Osteocyte (in vitro differentiated cells): Measurements from ENCODE around the gene LRRFIP1. TPM values are rescaled to one million over a fixed set of nuclear protein-coding genes. Genes with fewer than 3 reads are reported as not detected.
A peak's percentile ranks its signal among the peaks of the same experiment; 100 is the strongest.

Source experiments
- DNase-seq: peaks from one replicate; pipeline ENCODE4 v3.0.0; 2021; ENCODE audit warnings: mixed read lengths; ENCODE audit not compliant: unreplicated experiment; ENCODE audit errors: extremely low spot score
- H3K27ac Mint-ChIP-seq: one replicate; pipeline ENCODE4 v1.8.0; 2021; ENCODE audit warnings: mild to moderate bottlenecking, mixed read lengths; ENCODE audit not compliant: unreplicated experiment
- H3K27me3 Mint-ChIP-seq: one replicate; pipeline ENCODE4 v1.8.0; 2021; ENCODE audit warnings: mixed read lengths; ENCODE audit not compliant: unreplicated experiment
- H3K36me3 Mint-ChIP-seq: one replicate; pipeline ENCODE4 v1.8.0; 2021; ENCODE audit warnings: mixed read lengths; ENCODE audit not compliant: unreplicated experiment
- H3K4me1 Mint-ChIP-seq: one replicate; pipeline ENCODE4 v1.8.0; 2021; ENCODE audit warnings: mixed read lengths; ENCODE audit not compliant: unreplicated experiment
- H3K4me3 Mint-ChIP-seq: one replicate; pipeline ENCODE4 v1.8.0; 2021; ENCODE audit warnings: mild to moderate bottlenecking, moderate library complexity, mixed read lengths; ENCODE audit not compliant: unreplicated experiment
- H3K9me3 Mint-ChIP-seq: one replicate; pipeline ENCODE4 v1.8.0; 2021; ENCODE audit warnings: mixed read lengths; ENCODE audit not compliant: unreplicated experiment
- CTCF ChIP-seq: fragments of 200-600 bp; sonication (generic); IDR thresholded peaks from 2 replicates; pipeline ENCODE4 v1.5.0; 2021; ENCODE audit warnings: antibody characterized with exemption, mild to moderate bottlenecking, moderate library complexity
- total RNA-seq: library from RNA; stranded (reverse); gene quantifications from 2 replicates; pipeline ENCODE4 v1.2.1, GENCODE V29; 2021

Gene LRRFIP1
- total RNA-seq, 1 donor from 2014 or later = 79.9 TPM

- peak; percentile 74 for DNase-seq
- H3K36me3 Mint-ChIP-seq = peaks cover 7% of the 10 kb centered on the region
- no peak for TF ChIP-seq CTCF
- peaks cover 75% of the 10 kb centered on the region for H3K4me1 Mint-ChIP-seq
- peak overlapping the region; percentile 93 for H3K27ac Mint-ChIP-seq
- no peaks in the 10 kb centered on the region for H3K27me3 Mint-ChIP-seq
- H3K9me3 Mint-ChIP-seq = no peaks in the 10 kb centered on the region
- H3K4me3 Mint-ChIP-seq = peak overlapping the region; percentile 33
Measured at GRCh38 chr2:237726401-237726830, 99.0 kb downstream of the LRRFIP1 start.

GRCh38 chr2:237727363-237727762, 100.0 kb downstream of the LRRFIP1 start:
- H3K4me1 Mint-ChIP-seq = peaks cover 77% of the 10 kb centered on the region
- DNase-seq = peak; percentile 59
- no peak overlapping the region for H3K4me3 Mint-ChIP-seq
- no peaks in the 10 kb centered on the region for H3K27me3 Mint-ChIP-seq
- peaks cover 7% of the 10 kb centered on the region for H3K36me3 Mint-ChIP-seq
- peak overlapping the region; percentile 93 for H3K27ac Mint-ChIP-seq
- TF ChIP-seq CTCF = no peak
- no peaks in the 10 kb centered on the region for H3K9me3 Mint-ChIP-seq

GRCh38 chr2:237729681-237730475, 102.5 kb downstream of the LRRFIP1 start:
- peaks cover 5% of the 10 kb centered on the region for H3K36me3 Mint-ChIP-seq
- no peaks in the 10 kb centered on the region for H3K27me3 Mint-ChIP-seq
- H3K27ac Mint-ChIP-seq = no peak overlapping the region
- DNase-seq = peak; percentile 10
- H3K4me1 Mint-ChIP-seq = peaks cover 77% of the 10 kb centered on the region
- H3K4me3 Mint-ChIP-seq = no peak overlapping the region
- no peaks in the 10 kb centered on the region for H3K9me3 Mint-ChIP-seq
- TF ChIP-seq CTCF = no peak

- Mint-ChIP-seq H3K4me1 (peaks cover 64% of the 10 kb centered on the region), H3K27me3 (no peaks in the 10 kb centered on the region), H3K27ac (peak overlapping the region; percentile 77), H3K9me3 (no peaks in the 10 kb centered on the region), H3K4me3 (no peak overlapping the region), H3K36me3 (peaks cover 8% of the 10 kb centered on the region)
- DNase-seq = peak; percentile 82
- no peak for TF ChIP-seq CTCF
Measured at GRCh38 chr2:237731663-237732062, 104.3 kb downstream of the LRRFIP1 start.

GRCh38 chr2:237732070-237732469, 104.7 kb downstream of the LRRFIP1 start:
- Mint-ChIP-seq H3K4me3 (peak overlapping the region; percentile 24), H3K4me1 (peaks cover 61% of the 10 kb centered on the region), H3K9me3 (no peaks in the 10 kb centered on the region), H3K36me3 (peaks cover 8% of the 10 kb centered on the region), H3K27me3 (no peaks in the 10 kb centered on the region), H3K27ac (peak overlapping the region; percentile 89)
- DNase-seq = peak; percentile 49
- TF ChIP-seq CTCF = no peak
